Neural progenitor cell (in vitro differentiated cells): Measurements from ENCODE around the gene LCE3E.

ENCODE experiments used
- CTCF ChIP-seq: fragments of 200-600 bp; sonication (generic); IDR thresholded peaks from 2 replicates; pipeline ENCODE4 v1.5.1; 2017; ENCODE audit warnings: antibody characterized with exemption, mild to moderate bottlenecking
- EZH2 ChIP-seq: fragments of 200-600 bp; sonication (generic); IDR thresholded peaks from 2 replicates; pipeline ENCODE4 v1.6.1; 2017; ENCODE audit warnings: antibody characterized with exemption, mild to moderate bottlenecking, moderate library complexity
- EZH2phosphoT487 ChIP-seq: fragments of 200-600 bp; sonication (generic); IDR thresholded peaks from 2 replicates; pipeline ENCODE4 v1.6.1; 2017; ENCODE audit warnings: antibody characterized with exemption

GRCh38 chr1:152565115-152565514 is 1.5 kb downstream of the LCE3E start:
- TF ChIP-seq EZH2 (no peak), CTCF (no peak), EZH2phosphoT487 (no peak)
